GM21515 (cell line): Measurements from ENCODE around the gene FOXR1.

Experiments
- ATAC-seq: cut with Tn5 transposase; IDR thresholded peaks from one replicate; pipeline ENCODE4 v1.9.1; 2021; ENCODE audit not compliant: unreplicated experiment

The FOXR1 gene

GRCh38 chr11:118971646-118972045 is at the start of gene FOXR1:
FOXR1 (plus strand) TSS chr11:118971761; CDS start chr11:118971932, 171 bp downstream.
- no peak for ATAC-seq

- ATAC-seq, result no peak
These were observed 49.4 kb upstream of the FOXR1 start for GRCh38 chr11:118921929-118922744.

GRCh38 chr11:118922745-118923627 is 48.6 kb upstream of the FOXR1 start:
- no peak for ATAC-seq

GRCh38 chr11:118923721-118924587 is 47.6 kb upstream of the FOXR1 start:
- no peak for ATAC-seq

GRCh38 chr11:118924591-118925585 is 46.7 kb upstream of the FOXR1 start:
- no peak for ATAC-seq

- ATAC-seq, result no peak
These were observed 43.9 kb upstream of the FOXR1 start for GRCh38 chr11:118927554-118928100.

GRCh38 chr11:118928101-118928869 is 43.3 kb upstream of the FOXR1 start:
- ATAC-seq, result peak; percentile 43

- no peak for ATAC-seq
These were observed 42.6 kb upstream of the FOXR1 start for GRCh38 chr11:118928870-118929500.

GRCh38 chr11:118929501-118930093 is 42.0 kb upstream of the FOXR1 start:
- ATAC-seq, result no peak

GRCh38 chr11:118930094-118930712 is 41.4 kb upstream of the FOXR1 start:
- ATAC-seq, result no peak

GRCh38 chr11:118931571-118931970 is 40.0 kb upstream of the FOXR1 start:
- no peak for ATAC-seq

- ATAC-seq, result no peak
These were observed 38.1 kb upstream of the FOXR1 start for GRCh38 chr11:118933486-118933885.

- ATAC-seq, result no peak
These were observed 36.2 kb upstream of the FOXR1 start for GRCh38 chr11:118935376-118935775.

- ATAC-seq, result no peak
These were observed 32.8 kb upstream of the FOXR1 start for GRCh38 chr11:118938491-118939403.

- ATAC-seq, result no peak
These were observed 32.1 kb upstream of the FOXR1 start for GRCh38 chr11:118939404-118939915.

- no peak for ATAC-seq
These were observed 31.5 kb upstream of the FOXR1 start for GRCh38 chr11:118939953-118940598.
